ENCODE measurements around the gene CLDN1.
"Not testable (repeated sequence)": the region's sequence is repeated elsewhere in the genome, so short reads cannot be mapped to it uniquely, and the experiment has no call there.

CLDN1 gene

GRCh38 chr3:190289989-190290388 lies 32.3 kb downstream of the CLDN1 start:
- DNase-seq, result no peak

- DNase-seq, result no peak
These were observed 33.4 kb downstream of the CLDN1 start for GRCh38 chr3:190288836-190289235.

GRCh38 chr3:190286014-190286413 lies 36.2 kb downstream of the CLDN1 start:
- no peak for DNase-seq

GRCh38 chr3:190281308-190282051 lies 40.8 kb downstream of the CLDN1 start:
- DNase-seq, result no peak

GRCh38 chr3:190279690-190280089 lies 42.6 kb downstream of the CLDN1 start:
- no peak for DNase-seq

- no peak for DNase-seq
These were observed 49.5 kb downstream of the CLDN1 start for GRCh38 chr3:190272747-190273146.

- DNase-seq, result no peak
These were observed 53.1 kb downstream of the CLDN1 start for GRCh38 chr3:190269101-190269500.

GRCh38 chr3:190267464-190267863 lies 54.8 kb downstream of the CLDN1 start:
- not testable (repeated sequence) for DNase-seq

GRCh38 chr3:190266913-190267290 lies 55.3 kb downstream of the CLDN1 start:
- DNase-seq, result no peak

- no peak for DNase-seq
These were observed 55.9 kb downstream of the CLDN1 start for GRCh38 chr3:190266265-190266912.

GRCh38 chr3:190265796-190266195 lies 56.5 kb downstream of the CLDN1 start:
- no peak for DNase-seq

- DNase-seq, result no peak
These were observed 57.1 kb downstream of the CLDN1 start for GRCh38 chr3:190265126-190265525.

GRCh38 chr3:190261740-190262139 lies 60.5 kb downstream of the CLDN1 start:
- DNase-seq, result no peak

- DNase-seq, result no peak
These were observed 61.2 kb downstream of the CLDN1 start for GRCh38 chr3:190261015-190261414.

GRCh38 chr3:190260301-190260700 lies 61.9 kb downstream of the CLDN1 start:
- no peak for DNase-seq

GRCh38 chr3:190258634-190259033 lies 63.6 kb downstream of the CLDN1 start:
- DNase-seq, result no peak

Measured in CD4-positive, alpha-beta T cell treated with Interleukin-1 beta for 1 hour (primary cell).